Vagina (tissue), 2 donors: ENCODE results near the gene IL1A. TPM values are rescaled to one million over a fixed set of nuclear protein-coding genes. Genes with fewer than 3 reads are reported as not detected.

Experiments used
- DNase-seq, 2 donors: peaks; one replicate each; pipeline ENCODE4 v3.0.0-alpha.2; 2017; ENCODE audit errors: extremely low spot score in 2 of 2
- H3K27ac ChIP-seq: fragments of 200-600 bp; sonication (generic); one replicate; pipeline ENCODE4 v1.5.1; 2019
- H3K27me3 ChIP-seq: fragments of 200-600 bp; sonication (generic); one replicate; pipeline ENCODE4 v1.5.1; 2019
- H3K36me3 ChIP-seq, 2 donors: fragments of 200-600 bp; sonication (generic); one replicate each; pipeline ENCODE4 v1.5.1; 2017 to 2019
- H3K4me1 ChIP-seq: fragments of 200-600 bp; sonication (generic); one replicate; pipeline ENCODE4 v1.5.1; 2019
- H3K4me3 ChIP-seq, 2 donors: fragments of 200-600 bp; sonication (generic); 1 replicate in 1 of 2; 2 replicates in 1 of 2; pipeline ENCODE4 v1.5.1; 2016 to 2019
- H3K9me3 ChIP-seq: fragments of 200-600 bp; sonication (generic); one replicate; pipeline ENCODE4 v1.5.1; 2019
- CTCF ChIP-seq, 3 experiments: fragments of 450-650 bp in 2 of 3; fragments of 200-600 bp in 1 of 3; sonication (generic) in 1 of 3; IDR thresholded peaks; one replicate each; pipeline ENCODE4 v1.5.1; 2017 to 2019; ENCODE audit warnings: antibody characterized with exemption in 3 of 3, mild to moderate bottlenecking in 2 of 3, moderate library complexity in 2 of 3
- POLR2A ChIP-seq, 2 donors: fragments of 450-650 bp; IDR thresholded peaks; one replicate each; pipeline ENCODE4 v1.6.1; 2017; ENCODE audit warnings: antibody characterized with exemption in 2 of 2, mild to moderate bottlenecking in 2 of 2, moderate library complexity in 2 of 2
- POLR2AphosphoS5 ChIP-seq, 2 donors: sonication (generic); formaldehyde crosslinking; IDR thresholded peaks; one replicate each; pipeline ENCODE4 v1.9.0; 2017; ENCODE audit warnings: antibody characterized with exemption in 2 of 2, mild to moderate bottlenecking in 2 of 2, low read depth in 1 of 2; ENCODE audit not compliant: insufficient read depth in 1 of 2
- intact Hi-C: fragments of 100-400 bp; cut with DNase I; formaldehyde crosslinking; loops from one replicate; pipeline ENCODE4 v1.15.1; 2023
- total RNA-seq: library from RNA; depleted of rRNA; stranded (reverse); fragments of >200 nt; gene quantifications from one replicate; pipeline ENCODE4 v1.2.3, GENCODE V29; 2016

The IL1A gene
- total RNA-seq, 1 donor from 2014 or later: 0.98 TPM

DNA sequence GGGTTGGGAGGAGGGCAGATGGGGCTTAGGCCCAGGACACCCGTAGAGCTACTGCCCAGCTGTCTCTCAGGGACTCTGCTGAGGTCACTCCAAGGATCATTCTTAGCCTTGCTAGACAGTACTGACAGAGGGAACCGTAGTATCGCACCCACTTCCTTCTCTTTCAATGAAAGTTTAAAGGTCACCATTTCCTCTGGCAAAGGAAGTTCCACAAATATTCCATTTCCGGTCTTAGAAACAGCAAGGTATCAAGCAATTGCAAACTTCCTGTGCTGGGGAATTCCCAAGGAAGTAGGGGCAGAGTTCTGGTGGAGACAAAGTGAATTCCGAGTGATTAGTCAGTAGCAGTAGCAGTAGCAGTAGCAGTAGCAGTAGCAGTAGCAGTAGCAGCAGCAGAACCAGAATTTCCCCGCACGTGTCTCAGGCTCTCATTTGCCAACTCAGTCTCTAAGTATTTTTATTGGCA, 27.6 kb upstream of the IL1A start:
- H3K27ac ChIP-seq: no peak overlapping the region

DNA sequence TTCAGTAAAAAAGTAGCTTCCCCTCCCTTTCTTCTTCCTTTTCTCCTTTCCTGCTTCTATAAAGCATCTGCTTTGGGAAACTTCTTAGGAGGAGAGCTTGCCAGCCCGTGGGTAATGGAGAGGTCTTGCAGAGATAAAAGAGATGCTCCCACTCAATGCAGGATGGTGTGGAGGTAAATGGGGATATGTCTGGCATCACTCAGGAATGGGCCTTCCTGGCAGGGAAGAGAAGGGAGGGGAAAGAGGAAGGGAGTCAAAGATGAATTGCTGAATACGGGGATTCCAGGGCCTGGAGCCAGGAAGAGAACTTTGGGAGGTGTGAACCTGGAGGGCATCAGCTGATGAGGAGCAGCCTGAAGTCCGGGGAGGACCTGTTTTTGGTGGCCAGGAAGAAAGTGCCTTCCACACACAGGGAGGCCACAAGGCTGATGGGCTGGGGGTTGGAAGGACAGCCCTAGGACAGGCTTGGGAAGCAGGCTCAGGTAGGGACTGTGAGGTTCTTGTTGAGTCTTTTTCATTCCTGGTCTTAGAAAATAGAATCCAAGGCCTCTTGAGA, 27.1 kb upstream of the IL1A start:
- intact Hi-C loops: no loop called here
- no peak overlapping the region for H3K27ac ChIP-seq

More for the DNA sequence above, 27.6 kb upstream of the IL1A start:
- TF ChIP-seq POLR2AphosphoS5 (IDR thresholded peaks at IDR 0.05; ENCODE audit: insufficient read depth in 1 of 2, low read depth in 1 of 2) (peak in 1 of 2 donors; percentile 82), POLR2A (IDR thresholded peaks at IDR 0.05) (no peak), CTCF (IDR thresholded peaks at IDR 0.05) (no peak)
- no peaks in the 10 kb centered on the region for H3K27me3 ChIP-seq
- no peak for DNase-seq
- H3K36me3 ChIP-seq: no peaks in the 10 kb centered on the region
- no peaks in the 10 kb centered on the region for H3K9me3 ChIP-seq
- H3K4me1 ChIP-seq: peaks cover 19% of the 10 kb centered on the region
- no peak overlapping the region for H3K4me3 ChIP-seq
- intact Hi-C loops: no loop called here

DNA sequence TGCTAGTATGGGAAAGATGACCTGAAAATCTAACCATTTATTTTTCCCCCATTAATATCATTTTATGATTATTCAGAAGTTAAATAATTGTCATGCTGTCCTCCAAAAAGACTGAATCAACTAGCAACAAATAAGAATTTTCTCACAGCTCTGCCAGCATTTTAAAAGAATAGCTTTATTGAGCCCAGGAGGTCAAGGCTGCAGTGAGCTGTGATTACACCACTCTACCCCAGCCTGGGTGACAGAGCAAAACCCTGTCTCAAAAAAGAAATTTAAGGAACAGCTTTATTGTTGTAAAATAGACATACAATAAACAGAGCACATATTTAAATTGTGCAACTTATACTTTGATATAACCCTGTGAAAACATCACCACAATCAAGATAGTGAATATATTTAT, 24.8 kb upstream of the IL1A start:
- TF ChIP-seq POLR2AphosphoS5 (IDR thresholded peaks at IDR 0.05; ENCODE audit: insufficient read depth in 1 of 2, low read depth in 1 of 2): no peak
- TF ChIP-seq CTCF (IDR thresholded peaks at IDR 0.05): no peak
- TF ChIP-seq POLR2A (IDR thresholded peaks at IDR 0.05): no peak

More for the DNA sequence above, 27.1 kb upstream of the IL1A start:
- peaks cover 19% of the 10 kb centered on the region for H3K4me1 ChIP-seq
- no peaks in the 10 kb centered on the region for H3K36me3 ChIP-seq
- no peak for TF ChIP-seq POLR2AphosphoS5 (IDR thresholded peaks at IDR 0.05; ENCODE audit: insufficient read depth in 1 of 2, low read depth in 1 of 2)
- TF ChIP-seq CTCF (IDR thresholded peaks at IDR 0.05): no peak
- TF ChIP-seq POLR2A (IDR thresholded peaks at IDR 0.05): no peak
- H3K9me3 ChIP-seq: no peaks in the 10 kb centered on the region
- H3K27me3 ChIP-seq: no peaks in the 10 kb centered on the region
- no peak overlapping the region for H3K4me3 ChIP-seq
- DNase-seq: no peak

DNA sequence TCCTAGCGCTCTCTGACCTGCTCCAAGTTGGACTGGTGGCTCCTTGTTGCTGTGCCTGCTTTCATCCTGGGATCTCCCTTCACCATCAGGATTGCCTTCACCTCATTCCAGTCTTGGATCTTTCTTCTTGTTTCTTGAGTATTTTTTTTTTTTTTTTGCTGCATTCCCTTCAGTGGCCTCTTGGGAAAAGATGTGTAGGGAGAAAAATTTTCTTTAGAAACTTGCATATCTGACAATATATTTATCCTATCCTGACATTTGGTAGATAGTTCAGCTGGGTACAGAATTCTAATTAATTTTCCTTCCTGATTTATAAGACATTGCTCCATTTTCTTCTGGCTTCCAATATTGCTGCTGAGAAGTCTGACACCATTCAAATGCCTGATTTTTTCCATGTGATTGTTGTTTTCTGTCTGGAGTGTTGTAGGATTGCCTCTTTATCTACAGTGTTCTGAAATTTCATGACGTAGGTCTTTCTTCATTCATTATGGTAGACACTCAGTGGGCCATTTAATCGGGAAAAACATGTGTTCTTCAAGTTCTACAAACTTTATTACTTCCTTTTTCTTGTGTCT, 23.0 kb upstream of the IL1A start:
- H3K27me3 ChIP-seq: no peaks in the 10 kb centered on the region
- no peak for TF ChIP-seq POLR2A (IDR thresholded peaks at IDR 0.05)
- no peak for TF ChIP-seq CTCF (IDR thresholded peaks at IDR 0.05)
- no peak for TF ChIP-seq POLR2AphosphoS5 (IDR thresholded peaks at IDR 0.05; ENCODE audit: insufficient read depth in 1 of 2, low read depth in 1 of 2)
- intact Hi-C loops: no loop called here
- no peaks in the 10 kb centered on the region for H3K9me3 ChIP-seq
- H3K36me3 ChIP-seq: no peaks in the 10 kb centered on the region
- H3K4me3 ChIP-seq: no peak overlapping the region
- peaks cover 11% of the 10 kb centered on the region for H3K4me1 ChIP-seq
- no peak overlapping the region for H3K27ac ChIP-seq
- DNase-seq: no peak

More for the DNA sequence above, 24.8 kb upstream of the IL1A start:
- intact Hi-C loops: no loop called here
- H3K9me3 ChIP-seq: no peaks in the 10 kb centered on the region
- H3K27me3 ChIP-seq: no peaks in the 10 kb centered on the region
- no peaks in the 10 kb centered on the region for H3K36me3 ChIP-seq
- no peak for DNase-seq
- H3K4me1 ChIP-seq: peaks cover 19% of the 10 kb centered on the region
- H3K27ac ChIP-seq: no peak overlapping the region
- H3K4me3 ChIP-seq: no peak overlapping the region

GRCh38 chr2:112805542-112805941, 21.2 kb upstream of the IL1A start:
- H3K36me3 ChIP-seq: no peaks in the 10 kb centered on the region
- no peaks in the 10 kb centered on the region for H3K27me3 ChIP-seq
- intact Hi-C loops: no loop called here
- DNase-seq: no peak
- TF ChIP-seq CTCF (IDR thresholded peaks at IDR 0.05) (no peak), POLR2A (IDR thresholded peaks at IDR 0.05) (no peak), POLR2AphosphoS5 (IDR thresholded peaks at IDR 0.05; ENCODE audit: insufficient read depth in 1 of 2, low read depth in 1 of 2) (no peak)
- no peaks in the 10 kb centered on the region for H3K4me1 ChIP-seq
- no peaks in the 10 kb centered on the region for H3K9me3 ChIP-seq
- no peak overlapping the region for H3K4me3 ChIP-seq
- no peak overlapping the region for H3K27ac ChIP-seq
